IMR-90 (cell line): Measurements from ENCODE around the gene STX17. TPM values are rescaled to one million over a fixed set of nuclear protein-coding genes. Genes with fewer than 3 reads are reported as not detected.

Experiments
- ATAC-seq: fragments of 200-7000 bp; cut with Tn5 transposase; 2 replicates; pipeline ENCODE4 v1.9.1; 2020; ENCODE audit warnings: low read depth, mild to moderate bottlenecking, moderate library complexity
- BruUV-seq: library from RNA; stranded (reverse); fragments of 400-500 nt; replicated peaks from 2 replicates; lab custom pipeline; 2021; lab: Mats Ljungman, UMichigan
- CTCF ChIA-PET: fragments of 300-600 bp; formaldehyde crosslinking; extraction: SDS; loops from one replicate; lab custom pipeline; 2021; ENCODE audit warnings: antibody characterized with exemption; lab: Yijun Ruan, JAX
- POLR2A ChIA-PET: fragments of 300-600 bp; sonication (Branson Sonifier 250); formaldehyde crosslinking; loops from one replicate; lab custom pipeline; 2022; ENCODE audit warnings: antibody characterized with exemption; ENCODE audit not compliant: unreplicated experiment; lab: Charles Lee
- DNase-seq: peaks from one replicate; pipeline ENCODE4 v3.0.0; 2013
- H2AFZ ChIP-seq: replicated peaks from 2 replicates; pipeline ENCODE3; 2013; ENCODE audit warnings: low read length, mild to moderate bottlenecking; ENCODE audit not compliant: poor library complexity
- H2AK5ac ChIP-seq: 2 replicates; pipeline ENCODE4 v1.6.1; 2013; ENCODE audit warnings: low read depth, low read length, inconsistent platforms
- H2AK9ac ChIP-seq: replicated peaks from 2 replicates; pipeline ENCODE3; 2013; ENCODE audit warnings: mild to moderate bottlenecking, low read depth, low read length, moderate library complexity; ENCODE audit not compliant: poor library complexity
- H2BK120ac ChIP-seq: 2 replicates; pipeline ENCODE4 v1.6.1; 2013; ENCODE audit warnings: low read depth, low read length, inconsistent platforms
- H2BK15ac ChIP-seq: 3 replicates; pipeline ENCODE4 v1.6.1; 2013; ENCODE audit warnings: low read depth, low read length, inconsistent platforms
- H2BK20ac ChIP-seq: 2 replicates; pipeline ENCODE4 v1.6.1; 2013; ENCODE audit warnings: low read depth, mild to moderate bottlenecking, inconsistent platforms, low read length, moderate library complexity
- H2BK5ac ChIP-seq: 2 replicates; pipeline ENCODE4 v1.6.1; 2013; ENCODE audit warnings: mild to moderate bottlenecking, low read depth, low read length, inconsistent platforms; ENCODE audit not compliant: poor library complexity, severe bottlenecking
- H3K14ac ChIP-seq: replicated peaks from 2 replicates; pipeline ENCODE4 v1.6.1; 2013; ENCODE audit warnings: low read depth, low read length, inconsistent platforms
- H3K18ac ChIP-seq: 2 replicates; pipeline ENCODE4 v1.6.1; 2013; ENCODE audit warnings: low read depth, low read length, control low read depth
- H3K23ac ChIP-seq: 2 replicates; pipeline ENCODE4 v1.6.1; 2013; ENCODE audit warnings: low read depth, low read length, inconsistent platforms
- H3K27ac ChIP-seq: 2 replicates; pipeline ENCODE4 v1.5.1; 2013; ENCODE audit warnings: mild to moderate bottlenecking, control low read depth, low read length; ENCODE audit not compliant: insufficient read depth
- H3K27me3 ChIP-seq: 2 replicates; pipeline ENCODE4 v1.6.1; 2013; ENCODE audit warnings: low read length; ENCODE audit not compliant: control insufficient read depth, insufficient read depth
- H3K36me3 ChIP-seq: 2 replicates; pipeline ENCODE4 v1.6.1; 2013; ENCODE audit warnings: low read length, mixed read lengths; ENCODE audit not compliant: control insufficient read depth, insufficient read depth
- H3K4ac ChIP-seq: 2 replicates; pipeline ENCODE4 v1.6.1; 2013; ENCODE audit warnings: low read depth, low read length, inconsistent platforms
- H3K4me1 ChIP-seq: 2 replicates; pipeline ENCODE4 v1.6.1; 2013; ENCODE audit warnings: low read length, mixed read lengths; ENCODE audit not compliant: control insufficient read depth, insufficient read depth
- H3K4me2 ChIP-seq: 2 replicates; pipeline ENCODE4 v1.6.1; 2013; ENCODE audit warnings: low read depth, mild to moderate bottlenecking, control low read depth, low read length, moderate library complexity
- H3K4me3 ChIP-seq: 2 replicates; pipeline ENCODE4 v1.5.1; 2013; ENCODE audit warnings: low read depth, mild to moderate bottlenecking, control low read depth, low read length, moderate library complexity; ENCODE audit not compliant: insufficient read depth
- H3K56ac ChIP-seq: 2 replicates; pipeline ENCODE4 v1.6.1; 2013; ENCODE audit warnings: low read length, inconsistent platforms; ENCODE audit not compliant: insufficient read depth; ENCODE audit errors: extremely low read depth
- H3K79me1 ChIP-seq, 2 experiments: 2 replicates each; pipeline ENCODE4 v1.6.1; 2013; ENCODE audit warnings: low read length in 2 of 2, inconsistent platforms in 1 of 2, low read depth in 1 of 2
- H3K9ac ChIP-seq: 2 replicates; pipeline ENCODE4 v1.6.1; 2013; ENCODE audit warnings: low read depth, low read length, control low read depth
- H3K9me1 ChIP-seq: 2 replicates; pipeline ENCODE4 v1.6.1; 2013; ENCODE audit warnings: low read length, inconsistent platforms; ENCODE audit not compliant: insufficient read depth
- H3K9me3 ChIP-seq: 2 replicates; pipeline ENCODE4 v1.6.1; 2013; ENCODE audit warnings: low read length; ENCODE audit not compliant: control insufficient read depth, insufficient read depth
- H4K20me1 ChIP-seq: 2 replicates; pipeline ENCODE4 v1.6.1; 2013; ENCODE audit warnings: low read length, inconsistent platforms; ENCODE audit not compliant: insufficient read depth
- H4K5ac ChIP-seq: 2 replicates; pipeline ENCODE4 v1.6.1; 2013; ENCODE audit warnings: mild to moderate bottlenecking, low read depth, low read length, control low read depth
- H4K8ac ChIP-seq, 2 experiments: 2 replicates each; pipeline ENCODE4 v1.6.1; 2013; ENCODE audit warnings: low read depth in 2 of 2, low read length in 2 of 2, control low read depth in 1 of 2, inconsistent platforms in 1 of 2
- H4K91ac ChIP-seq: 2 replicates; pipeline ENCODE4 v1.6.1; 2013; ENCODE audit warnings: low read depth, low read length, inconsistent platforms; ENCODE audit not compliant: insufficient read depth
- CHD1 ChIP-seq: IDR thresholded peaks from 2 replicates; pipeline ENCODE4 v1.6.1; 2012; ENCODE audit warnings: low read depth, low read length, improper control_type of control experiment
- ELK1 ChIP-seq: fragments of 150-350 bp; IDR thresholded peaks from 2 replicates; pipeline ENCODE4 v1.6.1; 2016; ENCODE audit warnings: low read depth, mild to moderate bottlenecking, low read length, moderate library complexity, borderline replicate concordance
- FOS ChIP-seq: fragments of 150-350 bp; IDR thresholded peaks from 2 replicates; pipeline ENCODE4 v1.6.1; 2016; ENCODE audit warnings: low read depth, low read length
- MAFK ChIP-seq: IDR thresholded peaks from 2 replicates; pipeline ENCODE4 v1.6.1; 2012; ENCODE audit warnings: low read depth, low read length, improper control_type of control experiment
- MAZ ChIP-seq: IDR thresholded peaks from 2 replicates; pipeline ENCODE4 v1.6.1; 2012; ENCODE audit warnings: low read depth, mild to moderate bottlenecking, low read length, improper control_type of control experiment, moderate library complexity, borderline replicate concordance
- POLR2A ChIP-seq: IDR thresholded peaks from 2 replicates; pipeline ENCODE4 v1.6.1; 2012; ENCODE audit warnings: mild to moderate bottlenecking, low read depth, low read length
- RAD21 ChIP-seq: IDR thresholded peaks from 2 replicates; pipeline ENCODE4 v1.6.1; 2012; ENCODE audit warnings: low read length, improper control_type of control experiment
- RFX5 ChIP-seq: IDR thresholded peaks from 2 replicates; pipeline ENCODE4 v1.8.0; 2012; ENCODE audit warnings: low read depth, mild to moderate bottlenecking, low read length, moderate library complexity
- dilution Hi-C: fragments of 300-500 bp; cut with HindIII; formaldehyde crosslinking; loops from one replicate; pipeline ENCODE4 v1.14.3; 2018; ENCODE audit warnings: low sequenced_read_pairs; ENCODE audit not compliant: unreplicated experiment
- in situ Hi-C: fragments of 300-500 bp; cut with MboI; formaldehyde crosslinking; loops from 3 replicates; pipeline ENCODE4 v1.14.3; 2019; ENCODE audit warnings: low sequenced_read_pairs, inconsistent platforms, mixed read lengths
- intact Hi-C: fragments of 100-400 bp; cut with micrococcal nuclease; formaldehyde crosslinking; loops from 2 replicates; pipeline ENCODE4 v1.10.0; 2022
- polyA plus RNA-seq, 3 experiments: library from polyadenylated mRNA; depleted of rRNA; stranded (reverse); fragments of >200 nt; gene quantifications; 2 replicates each; pipeline ENCODE4 v1.2.3, GENCODE V29; 2012; ENCODE audit warnings: low replicate concordance in 1 of 3
- total RNA-seq: library from RNA; depleted of rRNA; stranded (reverse); fragments of >200 nt; gene quantifications from 2 replicates; pipeline ENCODE4 v1.2.3, GENCODE V29; 2012

Gene STX17
- total and polyA plus RNA-seq, 2 of the 4 experiments (the other 2 are of a cell fraction) = 6.2 to 11.7 TPM

- H2BK20ac ChIP-seq = no peak overlapping the region
- intact Hi-C loops = no loop called here
- no peak overlapping the region for H2BK120ac ChIP-seq
- no peak overlapping the region for H3K56ac ChIP-seq
- 0 out of 2 replicates have a peak, but pooled peaks cover 1% of the 10 kb centered on the region for H3K4me1 ChIP-seq
- no peak overlapping the region for H3K23ac ChIP-seq
- H3K9me1 ChIP-seq = no peaks in the 10 kb centered on the region
- no peaks in the 10 kb centered on the region for H3K36me3 ChIP-seq
- H4K91ac ChIP-seq = no peak overlapping the region
- no peaks in the 10 kb centered on the region; a peak in 2 of 4 replicates for H3K79me1 ChIP-seq
- no peak overlapping the region for H2BK15ac ChIP-seq
- H3K4ac ChIP-seq = no peak overlapping the region
- ChIA-PET CTCF (interaction anchor here (1.1 kb wide), 1 partner anchor 31 kb away, joined by 3 read pairs; no protein-coding TSS in a partner anchor), POLR2A (no interaction called here)
- no peaks in the 10 kb centered on the region for H4K20me1 ChIP-seq
- DNase-seq (no peak), ATAC-seq (no peak)
- H3K27me3 ChIP-seq = no peaks in the 10 kb centered on the region
- dilution Hi-C loops = no loop called here
- H2AK5ac ChIP-seq = no peak overlapping the region
- no peak overlapping the region for H3K4me2 ChIP-seq
- H2BK5ac ChIP-seq = no peak overlapping the region
- no peak overlapping the region for H2AFZ ChIP-seq
- in situ Hi-C loops = no loop called here
- no peaks in the 10 kb centered on the region for H3K9me3 ChIP-seq
- no peak overlapping the region for H4K5ac ChIP-seq
- H2AK9ac ChIP-seq = no peak overlapping the region
- H3K14ac ChIP-seq = no peak overlapping the region; the same call in 1 of the 2 replicates
- no peak overlapping the region for H3K9ac ChIP-seq
- H3K27ac ChIP-seq = no peak overlapping the region
- BruUV-seq = no TSS peak
- no peak overlapping the region for H3K18ac ChIP-seq
- no peak overlapping the region for H3K4me3 ChIP-seq
- no peak overlapping the region for H4K8ac ChIP-seq
- TF ChIP-seq POLR2A (no peak), MAZ (no peak), MAFK (no peak), RFX5 (no peak), RAD21 (no peak), CHD1 (no peak), FOS (no peak), ELK1 (no peak)
Measured at GRCh38 chr9:99948896-99949295, 42.4 kb downstream of the STX17 start.
